GM18861 (cell line): ENCODE data around the gene ENTR1.
A peak's percentile ranks its signal among the peaks of the same experiment; 100 is the strongest.

Experiments used
- ATAC-seq: cut with Tn5 transposase; IDR thresholded peaks from one replicate; pipeline ENCODE4 v1.9.1; 2021; ENCODE audit not compliant: unreplicated experiment

ENTR1 gene

DNA sequence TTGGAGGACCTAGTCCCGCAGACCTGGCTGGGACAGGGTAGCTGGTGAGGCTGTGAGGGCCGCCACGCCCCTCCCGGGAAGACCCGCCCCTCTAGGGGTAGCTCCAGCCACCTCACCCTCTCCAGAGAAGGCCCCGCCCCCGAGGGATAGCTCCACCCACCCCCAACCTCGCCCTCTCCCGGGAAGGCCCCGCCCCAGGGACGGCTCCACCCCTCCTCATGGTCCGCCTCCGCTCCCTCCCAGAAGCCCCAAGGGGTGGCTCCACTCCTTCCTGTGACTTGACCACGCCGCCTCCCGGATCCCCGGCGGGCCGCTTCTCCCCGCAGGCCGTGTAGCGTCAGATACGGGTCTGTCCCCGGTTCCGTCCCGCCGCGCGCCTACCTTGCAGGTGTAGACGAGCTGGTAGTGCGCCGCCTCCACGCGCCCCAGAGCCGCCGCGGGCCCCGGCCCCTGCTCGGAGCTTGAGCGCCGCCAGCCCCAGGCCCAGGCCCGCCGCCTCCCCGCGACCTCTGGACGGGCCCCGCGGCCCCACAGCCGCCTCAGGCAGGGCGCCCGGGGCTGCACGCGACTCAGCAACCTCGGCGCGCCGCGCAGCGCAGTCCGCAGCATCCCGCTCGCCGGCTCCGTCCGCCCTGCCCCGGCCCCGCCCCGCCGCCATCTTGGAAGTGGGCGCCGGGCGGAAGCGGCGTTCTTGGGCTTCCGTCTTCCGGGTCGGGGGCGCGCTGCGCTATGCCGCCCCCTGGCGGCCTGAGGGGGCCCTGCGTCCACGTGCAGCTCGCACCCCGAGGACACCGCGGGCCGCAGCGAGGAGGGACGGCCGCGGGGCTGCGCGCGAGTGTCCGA, 47.1 kb downstream of the ENTR1 start, which contains the start of gene DNLZ:
DNLZ (minus strand) TSS at position 639 of the 843 bp plus-strand sequence; CDS start at position 609, 30 bp downstream.
- ATAC-seq = peak; percentile 58

- no peak for ATAC-seq
Observed at GRCh38 chr9:136362450-136362784, 48.0 kb downstream of the ENTR1 start.

DNA sequence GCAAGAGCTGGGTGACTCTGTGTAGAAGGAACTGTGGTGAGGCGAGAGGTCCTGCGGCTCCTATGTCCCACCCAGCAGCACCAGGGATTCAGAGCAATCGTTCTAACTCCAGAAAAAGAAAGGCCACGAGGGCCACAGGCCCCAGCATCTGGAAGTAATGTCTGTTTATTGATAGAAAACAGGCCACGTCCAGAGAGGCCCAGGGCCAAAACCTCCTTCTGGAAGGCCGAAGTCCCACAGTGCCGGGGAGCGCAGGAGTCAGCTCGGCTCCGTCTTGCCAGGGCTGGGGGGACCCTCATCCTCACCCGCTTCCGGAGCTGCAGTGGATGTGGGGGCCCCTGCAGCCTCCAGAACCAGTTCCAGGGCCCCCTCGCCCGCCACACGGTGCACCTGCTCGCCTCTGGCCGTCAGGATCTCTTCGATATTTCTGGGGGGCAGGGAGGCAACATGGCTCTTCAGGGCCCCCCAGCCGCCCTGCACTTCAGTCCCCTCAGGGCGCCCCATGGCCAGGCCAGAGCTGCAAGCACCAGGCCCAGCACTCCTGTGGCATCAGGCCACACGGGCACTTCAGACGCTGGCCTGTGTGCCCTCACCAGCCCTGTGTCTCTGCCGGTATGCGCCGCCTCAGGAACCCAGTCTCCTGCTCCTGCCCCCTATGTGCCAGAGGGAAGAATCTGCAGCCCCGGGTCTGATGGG, 48.5 kb downstream of the ENTR1 start:
- no peak for ATAC-seq

DNA sequence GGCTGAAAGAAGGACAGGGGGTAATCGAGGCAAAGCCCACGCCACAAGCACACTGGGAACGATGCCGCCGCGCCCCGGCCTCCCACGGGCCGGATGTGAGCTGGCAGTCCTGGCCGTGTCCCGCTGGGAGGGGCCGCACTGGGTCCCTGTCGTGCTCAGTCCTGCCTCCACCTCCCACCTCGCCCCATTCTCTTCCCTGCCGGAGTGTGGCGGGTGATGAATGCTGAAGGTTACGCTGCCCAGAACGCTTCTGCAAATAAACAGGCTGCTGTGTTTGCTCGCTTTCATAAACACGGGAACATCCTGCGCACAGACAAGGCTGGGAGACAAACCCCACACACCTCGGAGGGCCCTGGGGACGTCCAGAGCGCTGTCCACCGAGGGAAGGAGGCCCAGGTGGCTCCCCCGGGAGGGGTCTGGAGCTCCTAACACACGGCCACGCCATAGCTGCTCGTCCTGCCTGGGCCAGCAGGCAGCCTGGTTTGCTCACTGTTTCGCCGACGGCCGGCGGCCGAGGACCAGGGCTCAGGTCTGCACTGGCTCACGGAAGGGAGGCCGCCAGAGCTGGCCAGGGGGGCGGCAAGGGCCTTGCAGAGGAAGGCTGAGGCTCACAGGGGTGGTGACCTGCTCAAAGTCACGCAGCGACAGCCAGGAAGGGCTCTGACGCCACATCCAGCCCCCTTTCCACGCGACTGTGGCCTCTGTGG, 49.2 kb downstream of the ENTR1 start:
- ATAC-seq = no peak

DNA sequence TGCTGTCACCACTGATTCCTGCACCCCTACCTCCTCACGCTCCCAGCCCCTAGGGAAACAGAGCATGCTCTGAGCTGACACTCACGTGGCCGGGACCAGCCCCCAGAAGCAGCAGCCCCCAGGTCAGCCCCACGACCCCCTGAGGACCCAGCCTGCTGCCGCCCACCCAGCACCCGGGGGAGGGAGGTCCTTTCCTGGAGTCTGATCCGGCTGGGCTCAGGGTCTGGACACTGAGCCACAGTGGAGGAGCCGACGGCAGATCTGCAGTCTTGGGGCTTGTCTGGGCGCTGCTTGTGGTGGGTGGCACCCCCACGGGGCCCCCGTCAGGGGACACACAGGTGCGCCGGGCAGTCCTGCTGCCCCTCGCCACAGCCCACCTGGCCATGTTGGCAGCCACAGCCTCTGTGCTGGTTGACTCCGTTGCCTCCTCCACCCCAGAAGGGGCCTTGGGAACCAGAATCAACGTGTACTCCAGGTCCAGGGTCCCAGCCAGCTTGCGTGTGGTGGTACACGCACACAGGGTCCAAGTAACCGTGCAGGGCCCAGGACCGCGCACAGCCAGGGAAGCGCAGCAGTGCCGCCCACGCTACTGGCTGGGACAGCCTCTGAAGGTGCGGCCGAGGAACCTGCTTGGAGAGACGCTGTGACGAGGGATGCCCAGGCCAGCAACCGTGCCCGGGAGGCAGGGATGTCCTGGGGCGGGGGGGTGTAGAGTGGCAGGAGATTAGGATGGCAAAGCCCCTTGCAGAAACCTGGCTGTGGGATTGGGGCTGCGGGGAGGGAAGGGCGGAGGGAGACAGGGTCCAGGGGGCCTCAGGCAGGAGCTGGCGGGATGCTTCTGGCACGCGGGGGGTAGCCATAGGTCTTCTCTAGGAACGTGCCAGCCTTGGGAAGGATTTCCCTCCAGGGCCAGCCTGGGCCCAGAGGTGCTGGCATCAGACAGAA, 50.4 kb downstream of the ENTR1 start:
- no peak for ATAC-seq

- no peak for ATAC-seq
Observed at GRCh38 chr9:136358888-136359287, 51.5 kb downstream of the ENTR1 start.

DNA sequence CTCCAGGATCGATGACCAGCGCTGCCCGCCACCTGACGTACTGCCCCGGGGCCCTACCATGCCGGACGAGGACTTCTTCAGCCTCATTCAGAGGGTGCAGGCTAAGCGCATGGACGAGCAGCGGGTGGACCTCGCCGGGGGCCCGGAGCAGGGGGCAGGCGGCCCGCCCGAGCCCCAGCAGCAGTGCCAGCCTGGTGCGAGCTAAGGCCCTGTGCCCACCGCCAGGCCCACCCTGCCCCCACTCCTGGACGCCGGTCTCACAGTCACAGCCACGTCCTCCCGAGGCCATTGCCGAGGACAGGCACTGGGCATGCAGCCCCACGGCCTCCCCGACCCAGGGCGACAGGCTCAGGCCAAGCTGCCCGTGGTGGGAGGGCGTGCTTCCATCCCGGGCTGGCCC, 52.4 kb downstream of the ENTR1 start:
- no peak for ATAC-seq

GRCh38 chr9:136357202-136357725, 53.1 kb downstream of the ENTR1 start:
- ATAC-seq = no peak

- no peak for ATAC-seq
Observed at GRCh38 chr9:136355616-136356557, 54.5 kb downstream of the ENTR1 start.

DNA sequence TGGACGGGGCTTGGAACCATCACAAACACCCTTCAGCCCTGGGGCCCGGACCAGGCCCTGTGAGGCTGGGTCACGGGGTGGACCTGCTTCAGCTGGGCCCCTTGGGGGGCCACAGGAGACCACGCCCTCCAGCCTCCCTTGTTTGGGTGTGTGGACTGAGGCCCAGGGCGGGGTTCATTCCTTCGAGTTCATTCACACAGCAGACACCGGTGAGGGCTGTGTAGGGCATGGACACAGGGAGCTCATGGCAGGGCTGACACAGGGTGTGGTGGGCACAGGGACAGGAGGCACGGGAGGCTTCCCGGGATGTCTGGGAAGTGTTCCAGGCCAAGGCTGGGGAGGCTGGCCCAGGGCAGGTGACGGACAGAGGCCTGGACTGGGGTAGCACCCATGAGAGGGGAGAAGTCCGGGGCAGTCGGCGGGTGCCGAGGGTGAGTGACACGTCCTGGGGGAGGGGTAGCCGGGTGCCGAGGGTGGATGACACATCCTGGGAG, 55.8 kb downstream of the ENTR1 start:
- ATAC-seq = no peak

DNA sequence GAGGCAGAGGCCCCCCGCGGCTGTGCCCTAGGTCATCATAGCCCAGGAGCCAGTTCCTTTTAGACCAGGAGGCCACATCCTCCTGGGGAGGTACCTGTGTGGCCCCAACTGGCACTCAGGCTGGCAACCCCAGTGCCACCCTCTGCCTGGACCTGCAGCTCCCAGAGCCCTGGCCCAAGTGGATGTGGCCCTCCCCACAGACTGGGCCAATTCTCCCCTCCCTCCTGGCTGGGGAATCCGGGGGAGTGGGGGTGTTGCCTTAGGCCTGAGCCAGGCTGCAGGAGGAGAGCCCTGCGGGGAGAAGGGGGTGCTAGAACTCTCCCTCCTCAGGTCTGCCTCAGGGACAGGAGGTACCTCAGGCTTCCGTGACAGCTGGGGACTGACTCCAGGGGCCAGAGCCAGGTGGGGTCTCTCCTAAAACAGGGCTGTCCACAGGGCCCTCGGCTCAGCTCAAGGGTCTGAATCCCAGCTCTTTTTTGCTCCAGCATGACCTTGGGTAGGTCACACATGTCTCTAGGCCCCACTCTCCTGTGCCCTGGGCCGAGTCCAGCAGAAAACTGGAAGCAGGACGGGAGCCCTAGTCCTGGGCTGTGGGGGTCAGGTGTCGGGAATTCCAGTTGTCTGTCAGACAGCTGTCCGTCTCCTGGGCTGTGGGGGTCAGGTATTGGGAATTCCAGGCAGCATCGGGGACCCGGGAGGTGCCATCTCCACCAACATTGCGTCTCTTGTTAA, 56.5 kb downstream of the ENTR1 start:
- no peak for ATAC-seq

- ATAC-seq = no peak
Observed at GRCh38 chr9:136353088-136353487, 57.3 kb downstream of the ENTR1 start.

DNA sequence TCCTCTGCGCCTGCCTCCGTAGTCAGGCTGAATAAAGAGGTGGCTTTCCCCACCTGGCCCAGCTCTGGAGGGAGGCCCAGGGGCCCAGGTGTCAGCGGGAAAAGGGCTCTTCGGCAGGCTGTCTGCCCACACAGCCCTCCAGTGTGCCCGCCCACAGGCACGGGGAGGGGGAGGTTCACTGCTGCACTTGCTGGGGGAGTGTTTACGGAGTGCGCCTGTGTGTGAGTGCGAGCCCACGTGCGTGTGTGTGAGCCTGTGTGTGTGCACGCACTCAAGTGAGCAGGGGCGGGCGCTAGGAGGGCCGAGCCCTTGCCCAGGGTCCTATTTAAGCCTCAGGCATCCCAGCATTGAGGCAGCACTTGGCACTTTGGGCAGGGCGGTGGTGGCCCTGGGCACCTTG, 57.7 kb downstream of the ENTR1 start:
- no peak for ATAC-seq
